Breast epithelium (tissue), 3 donors: ENCODE results near the gene SLC4A11.

ENCODE experiments used
- POLR2A ChIP-seq: fragments of 450-650 bp; IDR thresholded peaks from one replicate; pipeline ENCODE4 v1.6.1; 2016; ENCODE audit warnings: antibody characterized with exemption, mild to moderate bottlenecking, moderate library complexity
- TF ChIP-seq, protein P1 (sequence below), 3 donors: fragments of 450-650 bp; IDR thresholded peaks; one replicate each; pipeline ENCODE4 v1.5.1; 2016 to 2017; ENCODE audit warnings: antibody characterized with exemption in 3 of 3, mild to moderate bottlenecking in 3 of 3, moderate library complexity in 3 of 3

DNA sequence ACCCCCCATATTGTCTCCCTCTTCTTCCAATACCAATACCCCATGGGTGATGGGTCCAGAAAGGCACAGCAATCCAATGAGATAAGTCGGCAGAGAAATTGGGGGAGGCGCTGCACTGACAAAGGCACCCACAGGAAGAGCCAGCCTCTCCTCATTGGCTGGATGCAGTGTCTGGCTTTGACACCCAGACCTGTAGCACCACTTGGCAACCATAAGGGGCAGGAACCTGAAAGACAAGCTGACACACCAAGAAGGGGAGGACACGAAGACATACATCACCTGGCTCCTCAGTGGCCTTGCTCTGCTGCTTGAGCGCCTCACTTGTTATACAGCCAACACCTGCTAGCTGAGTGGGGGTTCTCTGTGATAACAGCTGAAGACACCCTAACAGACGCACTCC lies 19.4 kb upstream of the SLC4A11 start:
- no peak for TF ChIP-seq POLR2A
- TF ChIP-seq, protein P1, sequence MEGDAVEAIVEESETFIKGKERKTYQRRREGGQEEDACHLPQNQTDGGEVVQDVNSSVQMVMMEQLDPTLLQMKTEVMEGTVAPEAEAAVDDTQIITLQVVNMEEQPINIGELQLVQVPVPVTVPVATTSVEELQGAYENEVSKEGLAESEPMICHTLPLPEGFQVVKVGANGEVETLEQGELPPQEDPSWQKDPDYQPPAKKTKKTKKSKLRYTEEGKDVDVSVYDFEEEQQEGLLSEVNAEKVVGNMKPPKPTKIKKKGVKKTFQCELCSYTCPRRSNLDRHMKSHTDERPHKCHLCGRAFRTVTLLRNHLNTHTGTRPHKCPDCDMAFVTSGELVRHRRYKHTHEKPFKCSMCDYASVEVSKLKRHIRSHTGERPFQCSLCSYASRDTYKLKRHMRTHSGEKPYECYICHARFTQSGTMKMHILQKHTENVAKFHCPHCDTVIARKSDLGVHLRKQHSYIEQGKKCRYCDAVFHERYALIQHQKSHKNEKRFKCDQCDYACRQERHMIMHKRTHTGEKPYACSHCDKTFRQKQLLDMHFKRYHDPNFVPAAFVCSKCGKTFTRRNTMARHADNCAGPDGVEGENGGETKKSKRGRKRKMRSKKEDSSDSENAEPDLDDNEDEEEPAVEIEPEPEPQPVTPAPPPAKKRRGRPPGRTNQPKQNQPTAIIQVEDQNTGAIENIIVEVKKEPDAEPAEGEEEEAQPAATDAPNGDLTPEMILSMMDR (IDR thresholded peaks at IDR 0.05), result no peak
